HFFc6 (cell line): ENCODE measurements around the gene FOXO1. TPM values are rescaled to one million over a fixed set of nuclear protein-coding genes. Genes with fewer than 3 reads are reported as not detected.

ENCODE experiments used
- DNase-seq: peaks from one replicate; pipeline ENCODE4 v3.0.0-alpha.2; 2018
- H3K27ac Mint-ChIP-seq: 2 replicates; pipeline ENCODE4 v1.8.0; 2020; ENCODE audit warnings: mild to moderate bottlenecking, mixed read lengths
- H3K27me3 Mint-ChIP-seq: 2 replicates; pipeline ENCODE4 v1.8.0; 2021; ENCODE audit warnings: mild to moderate bottlenecking, moderate library complexity, mixed read lengths; ENCODE audit not compliant: insufficient read depth
- H3K36me3 Mint-ChIP-seq: 2 replicates; pipeline ENCODE4 v1.8.0; 2021; ENCODE audit warnings: low read depth, mixed read lengths
- H3K4me1 Mint-ChIP-seq: 2 replicates; pipeline ENCODE4 v1.8.0; 2020; ENCODE audit warnings: low read depth, mixed read lengths
- H3K4me3 Mint-ChIP-seq: 2 replicates; pipeline ENCODE4 v1.8.0; 2020; ENCODE audit warnings: mild to moderate bottlenecking, moderate library complexity, mixed read lengths
- H3K9me3 Mint-ChIP-seq: 2 replicates; pipeline ENCODE4 v1.8.0; 2020; ENCODE audit warnings: mild to moderate bottlenecking, mixed read lengths
- total RNA-seq, 6 experiments: library from RNA; stranded (reverse); fragmentation: NEBNext Ultra II Directional; extraction: Animal tissue kit (Norgen Biotek cat#: 25700); gene quantifications; 2 replicates in 1 of 6; 3 replicates in 5 of 6; pipeline ENCODE4 v1.2.3, GENCODE V29; 2021
- TF ChIP-seq, protein P1 (sequence below): fragments of 200-600 bp; sonication (generic); IDR thresholded peaks from 2 replicates; pipeline ENCODE4 v1.5.0; 2021; ENCODE audit warnings: antibody characterized with exemption, mild to moderate bottlenecking

Gene FOXO1
- total RNA-seq, 6 experiments from 2014 or later: 0.48 to 1.1 (median 0.63) TPM

GRCh38 chr13:40597735-40598365 lies 68.6 kb downstream of the FOXO1 start:
- Mint-ChIP-seq H3K27ac (no peak overlapping the region), H3K4me3 (no peak overlapping the region), H3K27me3 (no peaks in the 10 kb centered on the region; the same call in none of the 2 replicates), H3K9me3 (no peaks in the 10 kb centered on the region), H3K4me1 (no peaks in the 10 kb centered on the region), H3K36me3 (no peaks in the 10 kb centered on the region)
- TF ChIP-seq, protein P1, sequence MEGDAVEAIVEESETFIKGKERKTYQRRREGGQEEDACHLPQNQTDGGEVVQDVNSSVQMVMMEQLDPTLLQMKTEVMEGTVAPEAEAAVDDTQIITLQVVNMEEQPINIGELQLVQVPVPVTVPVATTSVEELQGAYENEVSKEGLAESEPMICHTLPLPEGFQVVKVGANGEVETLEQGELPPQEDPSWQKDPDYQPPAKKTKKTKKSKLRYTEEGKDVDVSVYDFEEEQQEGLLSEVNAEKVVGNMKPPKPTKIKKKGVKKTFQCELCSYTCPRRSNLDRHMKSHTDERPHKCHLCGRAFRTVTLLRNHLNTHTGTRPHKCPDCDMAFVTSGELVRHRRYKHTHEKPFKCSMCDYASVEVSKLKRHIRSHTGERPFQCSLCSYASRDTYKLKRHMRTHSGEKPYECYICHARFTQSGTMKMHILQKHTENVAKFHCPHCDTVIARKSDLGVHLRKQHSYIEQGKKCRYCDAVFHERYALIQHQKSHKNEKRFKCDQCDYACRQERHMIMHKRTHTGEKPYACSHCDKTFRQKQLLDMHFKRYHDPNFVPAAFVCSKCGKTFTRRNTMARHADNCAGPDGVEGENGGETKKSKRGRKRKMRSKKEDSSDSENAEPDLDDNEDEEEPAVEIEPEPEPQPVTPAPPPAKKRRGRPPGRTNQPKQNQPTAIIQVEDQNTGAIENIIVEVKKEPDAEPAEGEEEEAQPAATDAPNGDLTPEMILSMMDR: no peak
- DNase-seq: no peak

DNA sequence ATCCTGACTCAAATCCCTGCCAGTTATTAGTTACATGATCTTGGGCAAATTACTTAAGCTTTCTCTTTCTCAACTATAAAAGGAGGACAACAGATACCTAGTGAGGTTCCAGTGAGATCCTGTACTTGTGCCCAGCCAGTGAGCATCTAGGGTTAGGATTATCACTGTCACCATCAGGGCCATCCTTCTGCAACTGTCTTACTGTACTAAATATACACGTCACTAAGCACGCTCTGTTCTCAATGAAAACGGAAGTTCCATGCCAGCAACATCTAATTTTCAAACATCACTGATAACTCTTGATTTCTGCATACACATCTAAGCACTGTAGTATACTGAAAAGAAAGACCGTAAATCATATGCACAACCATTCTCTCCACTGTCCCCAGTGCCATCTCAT lies 70.0 kb downstream of the FOXO1 start:
- Mint-ChIP-seq H3K4me1 (no peaks in the 10 kb centered on the region), H3K27ac (no peak overlapping the region), H3K27me3 (no peaks in the 10 kb centered on the region; the same call in none of the 2 replicates), H3K36me3 (no peaks in the 10 kb centered on the region), H3K9me3 (no peaks in the 10 kb centered on the region), H3K4me3 (no peak overlapping the region)
- TF ChIP-seq, protein P1: no peak
- no peak for DNase-seq

DNA sequence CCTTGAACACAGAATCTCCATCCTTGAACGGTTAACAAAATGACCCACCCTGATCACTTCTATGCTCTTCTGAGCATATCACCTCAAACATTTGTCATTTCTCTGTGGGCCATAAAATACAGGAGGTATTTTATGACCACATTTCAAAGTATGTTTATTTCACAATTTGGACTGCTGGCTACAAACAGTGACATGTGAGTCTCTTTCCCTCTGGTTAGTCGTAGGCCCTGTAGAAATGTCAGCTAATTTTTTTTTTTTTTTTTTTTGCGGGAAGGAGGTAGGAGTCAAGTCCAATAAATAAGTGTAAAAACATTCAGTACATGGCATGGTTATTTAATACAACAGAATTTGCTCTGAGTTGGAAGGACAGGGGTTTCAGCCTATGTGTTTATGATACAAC lies 70.7 kb downstream of the FOXO1 start:
- Mint-ChIP-seq H3K27ac (no peak overlapping the region), H3K4me1 (no peaks in the 10 kb centered on the region), H3K4me3 (no peak overlapping the region), H3K27me3 (peaks cover 4% of the 10 kb centered on the region), H3K36me3 (no peaks in the 10 kb centered on the region), H3K9me3 (no peaks in the 10 kb centered on the region)
- TF ChIP-seq, protein P1: no peak
- DNase-seq: no peak

- Mint-ChIP-seq H3K27me3 (peaks cover 4% of the 10 kb centered on the region), H3K36me3 (no peaks in the 10 kb centered on the region), H3K4me1 (peaks cover 7% of the 10 kb centered on the region; the same call in 1 of the 2 replicates), H3K4me3 (no peak overlapping the region), H3K27ac (no peak overlapping the region), H3K9me3 (no peaks in the 10 kb centered on the region)
- TF ChIP-seq, protein P1: no peak
- no peak for DNase-seq
These were observed 74.4 kb downstream of the FOXO1 start for GRCh38 chr13:40592035-40592434.

GRCh38 chr13:40591091-40591490 lies 75.3 kb downstream of the FOXO1 start:
- Mint-ChIP-seq H3K27me3 (peaks cover 4% of the 10 kb centered on the region), H3K36me3 (no peaks in the 10 kb centered on the region), H3K4me1 (peaks cover 7% of the 10 kb centered on the region; the same call in 1 of the 2 replicates), H3K4me3 (no peak overlapping the region), H3K9me3 (no peaks in the 10 kb centered on the region), H3K27ac (no peak overlapping the region)
- no peak for DNase-seq
- TF ChIP-seq, protein P1: no peak
